Measurements from ENCODE around the gene DDX31. TPM values are rescaled to one million over a fixed set of nuclear protein-coding genes. Genes with fewer than 3 reads are reported as not detected.

DDX31 gene
- total and polyA plus RNA-seq, 9 donors, result 9.7 to 19.6 (median 14.1) TPM

GRCh38 chr9:132673355-132673754 lies 3.6 kb upstream of the DDX31 start:
- peaks cover 5% of the 10 kb centered on the region for H3K4me1 ChIP-seq (ENCODE audit: insufficient read depth)
- intact Hi-C loops (cut with DNase I), result loop anchor here in 2 of 4 donors (5.0 to 10.0 kb wide), 2 partner anchors 99 to 101 kb away; no protein-coding TSS in a partner anchor

GRCh38 chr9:132672413-132672690 lies 2.6 kb upstream of the DDX31 start:
- TF ChIP-seq POLR2A (IDR thresholded peaks at IDR 0.05) (no peak), EP300 (IDR thresholded peaks at IDR 0.05) (no peak), CTCF (IDR thresholded peaks at IDR 0.05) (no peak)
- WGBS, 3 donors, result 23 to 32% (median 31%) methylated on average over 5 of the region's 5 CpGs
- DNase-seq, result no peak
- Histone ChIP-seq H3K4me1 (ENCODE audit: insufficient read depth) (peaks cover 5% of the 10 kb centered on the region), H3K4me3 (no peak overlapping the region), H3K36me3 (no peaks in the 10 kb centered on the region), H3K27me3 (no peaks in the 10 kb centered on the region), H3K27ac (no peak overlapping the region), H3K9me3 (no peaks in the 10 kb centered on the region)
- intact Hi-C loops (cut with DNase I), result loop anchor here in 2 of 4 donors (5.0 to 10.0 kb wide), 2 partner anchors 100 to 102 kb away; no protein-coding TSS in a partner anchor

More at GRCh38 chr9:132673355-132673754, 3.6 kb upstream of the DDX31 start:
- no peaks in the 10 kb centered on the region for H3K9me3 ChIP-seq
- no peak overlapping the region for H3K4me3 ChIP-seq
- no peak for DNase-seq
- no peak overlapping the region for H3K27ac ChIP-seq
- no peaks in the 10 kb centered on the region for H3K36me3 ChIP-seq
- no peaks in the 10 kb centered on the region for H3K27me3 ChIP-seq
- TF ChIP-seq CTCF (IDR thresholded peaks at IDR 0.05) (no peak), POLR2A (IDR thresholded peaks at IDR 0.05) (no peak), EP300 (IDR thresholded peaks at IDR 0.05) (no peak)
- 33 to 50% (median 38%) methylated on average over 6 of the region's 6 CpGs for WGBS, 3 donors

GRCh38 chr9:132671620-132672412 lies 2.0 kb upstream of the DDX31 start:
- no peak for DNase-seq
- H3K36me3 ChIP-seq, result no peaks in the 10 kb centered on the region
- 63 to 77% (median 66%) methylated on average over 6 of the region's 6 CpGs for WGBS, 3 donors
- TF ChIP-seq POLR2A (IDR thresholded peaks at IDR 0.05), result no peak
- TF ChIP-seq CTCF (IDR thresholded peaks at IDR 0.05), result no peak
- TF ChIP-seq EP300 (IDR thresholded peaks at IDR 0.05), result no peak
- no peak overlapping the region for H3K27ac ChIP-seq
- intact Hi-C loops (cut with DNase I), result loop anchor here in 2 of 4 donors (5.0 to 10.0 kb wide), 2 partner anchors 100 to 103 kb away; no protein-coding TSS in a partner anchor
- peak overlapping the region; percentile 92 for H3K4me3 ChIP-seq
- no peaks in the 10 kb centered on the region for H3K9me3 ChIP-seq
- peaks cover 5% of the 10 kb centered on the region for H3K4me1 ChIP-seq (ENCODE audit: insufficient read depth)
- H3K27me3 ChIP-seq, result no peaks in the 10 kb centered on the region

- Histone ChIP-seq H3K4me3 (peak within 1 kb of the TSS; percentile 92), H3K4me1 (ENCODE audit: insufficient read depth) (peaks cover 5% of the 10 kb centered on the region), H3K27me3 (no peaks in the 10 kb centered on the region), H3K27ac (peak within 1 kb of the TSS; percentile 82 to 98), H3K9me3 (no peaks in the 10 kb centered on the region), H3K36me3 (no peaks in the 10 kb centered on the region)
- intact Hi-C loops (cut with DNase I), result loop anchor here in 2 of 4 donors (5.0 to 10.0 kb wide), 2 partner anchors 102 to 104 kb away; no protein-coding TSS in a partner anchor
- peak in 3 of 5 donors; percentile 47 to 92 (median 47) for DNase-seq
- TF ChIP-seq EP300 (IDR thresholded peaks at IDR 0.05) (no peak), POLR2A (IDR thresholded peaks at IDR 0.05) (no peak), CTCF (IDR thresholded peaks at IDR 0.05) (no peak)
- WGBS, 3 donors, result 0% methylated on average over 47 to 82 of the region's 82 CpGs
These were observed 941 bp upstream of the DDX31 start, which contains the start of gene GTF3C4 for GRCh38 chr9:132670457-132671391. TSS of gene GTF3C4 (plus strand) at chr9:132670464. CDS start at chr9:132670599, 135 bp downstream.
